GM12801 (cell line): Measurements from ENCODE around the gene RBBP8NL.

Experiments
- CTCF ChIP-seq: IDR thresholded peaks from one replicate; pipeline ENCODE4 v1.5.1; 2011; ENCODE audit warnings: control low read depth; ENCODE audit not compliant: insufficient read length; ENCODE audit errors: extremely low read depth

RBBP8NL gene

GRCh38 chr20:62437496-62437895 lies 10.2 kb upstream of the RBBP8NL start:
- TF ChIP-seq CTCF: no peak

- TF ChIP-seq CTCF: no peak
Observed at GRCh38 chr20:62436692-62437091, 9.4 kb upstream of the RBBP8NL start.

- no peak for TF ChIP-seq CTCF
Observed at GRCh38 chr20:62433658-62434497, 6.5 kb upstream of the RBBP8NL start.

DNA sequence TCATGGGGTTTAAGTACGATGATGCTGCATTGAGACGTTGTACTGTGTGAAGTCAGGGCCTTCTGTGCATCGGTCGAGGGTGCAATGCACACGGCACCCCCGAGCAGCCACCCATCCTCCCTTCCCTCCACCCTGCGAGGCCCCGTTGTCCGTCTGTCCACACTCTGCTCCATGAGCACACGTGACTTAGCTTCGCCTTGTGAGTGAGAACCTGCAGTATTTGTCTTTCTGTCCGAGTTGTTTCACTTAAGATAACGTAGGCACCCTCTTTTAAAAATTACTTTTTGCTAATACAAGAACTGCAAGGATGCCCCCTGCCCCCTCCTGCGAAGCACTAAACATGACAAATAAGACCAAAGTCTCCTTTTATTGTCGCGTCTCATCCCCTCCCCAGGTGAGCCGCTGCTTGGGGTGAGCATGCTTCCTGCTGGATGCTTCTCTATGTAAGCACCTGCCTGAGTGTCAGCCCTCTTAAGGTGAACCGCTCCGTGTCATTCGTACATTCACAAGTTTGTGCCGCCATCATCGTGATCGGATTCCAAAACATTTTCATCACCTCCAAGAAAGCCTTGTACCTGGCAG lies 3.6 kb upstream of the RBBP8NL start:
- no peak for TF ChIP-seq CTCF

DNA sequence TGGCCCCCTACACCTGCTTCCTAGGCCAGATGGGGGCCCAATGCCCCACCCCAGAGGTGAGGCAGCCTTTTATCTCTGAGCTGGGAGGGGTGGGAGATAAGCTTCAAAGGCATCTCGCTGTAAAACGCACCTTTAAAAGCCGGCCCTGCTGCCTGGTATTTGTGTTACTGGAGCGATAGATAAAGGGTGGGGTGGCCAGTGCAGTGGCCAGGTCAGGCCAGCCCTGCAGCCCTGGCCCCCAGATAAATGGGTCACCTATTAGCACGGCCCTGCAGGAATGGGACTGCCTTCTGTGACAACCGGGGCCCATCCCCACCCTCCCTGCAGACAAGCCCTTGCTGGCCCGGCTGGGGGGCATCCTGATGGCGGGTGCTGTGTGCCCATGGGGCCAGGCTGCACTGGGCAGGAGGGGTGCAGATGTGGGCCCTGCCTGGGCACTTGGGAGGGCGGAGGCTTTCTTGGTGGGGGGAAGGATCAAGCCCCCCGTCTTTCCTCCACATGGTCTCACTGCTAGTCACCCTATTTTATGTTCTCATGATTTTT lies 3.0 kb upstream of the RBBP8NL start:
- TF ChIP-seq CTCF: no peak

GRCh38 chr20:62429455-62430310 lies 2.3 kb upstream of the RBBP8NL start:
- TF ChIP-seq CTCF: no peak
